GM23338 (cell line): Measurements from ENCODE around the gene PCDHA9. TPM values are rescaled to one million over a fixed set of nuclear protein-coding genes. Genes with fewer than 3 reads are reported as not detected.
"Not testable (repeated sequence)": the region's sequence is repeated elsewhere in the genome, so short reads cannot be mapped to it uniquely, and the experiment has no call there.

Experiments
- ATAC-seq: fragments of 200-7000 bp; cut with Tn5 transposase; 3 replicates; pipeline ENCODE4 v1.9.1; 2020
- DNase-seq: peaks from one replicate; pipeline ENCODE4 v3.0.0-alpha.2; 2015; ENCODE audit warnings: low spot score
- H2AFZ ChIP-seq: fragments of 200-600 bp; sonication (generic); 2 replicates; pipeline ENCODE4 v1.8.0; 2016; ENCODE audit warnings: antibody characterized with exemption, mild to moderate bottlenecking, moderate library complexity
- H3F3A ChIP-seq: fragments of 200-600 bp; sonication (generic); replicated peaks from 2 replicates; pipeline ENCODE4 v1.8.0; 2017; ENCODE audit warnings: antibody characterized with exemption, mixed run types, low read depth
- H3K27ac ChIP-seq: fragments of 200-600 bp; sonication (generic); 2 replicates; pipeline ENCODE4 v1.6.1; 2016; ENCODE audit warnings: low read depth
- H3K27me3 ChIP-seq: fragments of 200-600 bp; sonication (generic); 2 replicates; pipeline ENCODE4 v1.8.0; 2016; ENCODE audit warnings: mild to moderate bottlenecking, mixed run types, moderate library complexity; ENCODE audit not compliant: insufficient read depth
- H3K36me3 ChIP-seq: fragments of 200-600 bp; sonication (generic); 2 replicates; pipeline ENCODE4 v1.8.0; 2016; ENCODE audit warnings: mild to moderate bottlenecking; ENCODE audit not compliant: insufficient read depth
- H3K4me1 ChIP-seq: fragments of 200-600 bp; sonication (generic); 2 replicates; pipeline ENCODE4 v1.8.0; 2016; ENCODE audit warnings: mild to moderate bottlenecking, moderate library complexity; ENCODE audit not compliant: insufficient read depth
- H3K4me2 ChIP-seq: fragments of 200-600 bp; sonication (generic); 2 replicates; pipeline ENCODE4 v1.7.1; 2017; ENCODE audit warnings: mixed run types
- H3K4me3 ChIP-seq: fragments of 200-600 bp; sonication (generic); 2 replicates; pipeline ENCODE4 v1.6.1; 2016; ENCODE audit warnings: mixed run types
- H3K79me2 ChIP-seq: fragments of 200-600 bp; sonication (generic); replicated peaks from 2 replicates; pipeline ENCODE4 v1.8.0; 2017; ENCODE audit warnings: mild to moderate bottlenecking; ENCODE audit not compliant: insufficient read depth
- H3K9me2 ChIP-seq: fragments of 200-600 bp; sonication (generic); 2 replicates; pipeline ENCODE4 v1.8.0; 2017; ENCODE audit not compliant: insufficient read depth
- H4K20me1 ChIP-seq: fragments of 200-600 bp; sonication (generic); replicated peaks from 2 replicates; pipeline ENCODE4 v1.8.0; 2017; ENCODE audit warnings: mild to moderate bottlenecking; ENCODE audit not compliant: insufficient read depth
- H3K27ac Mint-ChIP-seq: 2 replicates; pipeline ENCODE4 v1.8.0; 2020; ENCODE audit warnings: inconsistent platforms, mild to moderate bottlenecking, moderate library complexity, mixed read lengths
- H3K27me3 Mint-ChIP-seq: 3 replicates; pipeline ENCODE4 v1.8.0; 2022; ENCODE audit warnings: low read depth, mild to moderate bottlenecking, moderate library complexity, mixed read lengths, inconsistent platforms; ENCODE audit not compliant: insufficient read depth, poor library complexity
- H3K36me3 Mint-ChIP-seq: 3 replicates; pipeline ENCODE4 v1.8.0; 2021; ENCODE audit warnings: low read depth, mild to moderate bottlenecking, inconsistent platforms, moderate library complexity, mixed read lengths
- H3K4me1 Mint-ChIP-seq: 3 replicates; pipeline ENCODE4 v1.8.0; 2020; ENCODE audit warnings: mild to moderate bottlenecking, inconsistent platforms, mixed read lengths
- H3K4me3 Mint-ChIP-seq: 3 replicates; pipeline ENCODE4 v1.8.0; 2021; ENCODE audit warnings: moderate library complexity, mild to moderate bottlenecking, inconsistent platforms, mixed read lengths
- H3K9me3 Mint-ChIP-seq: 3 replicates; pipeline ENCODE4 v1.8.0; 2020; ENCODE audit warnings: moderate library complexity, mild to moderate bottlenecking, inconsistent platforms, mixed read lengths
- CREB1 ChIP-seq: fragments of 250-450 bp; sonication (Bioruptor Pico); IDR thresholded peaks from 2 replicates; pipeline ENCODE4 v1.5.0; 2020; ENCODE audit warnings: low read depth, mild to moderate bottlenecking, moderate library complexity
- CTCF ChIP-seq, 2 experiments: fragments of 200-600 bp in 1 of 2; sonication (generic) in 1 of 2; conservative IDR thresholded peaks; 2 replicates each; pipeline versions ENCODE4 v1.5.1 to v1.6.1; 2016 to 2017; ENCODE audit warnings: antibody characterized with exemption in 2 of 2, low read depth in 2 of 2, mild to moderate bottlenecking in 2 of 2, moderate library complexity in 1 of 2
- ETS1 ChIP-seq: IDR thresholded peaks from 2 replicates; pipeline ENCODE4 v1.6.1; 2016; ENCODE audit warnings: antibody characterized with exemption
- POLR2AphosphoS5 ChIP-seq: IDR thresholded peaks from 2 replicates; pipeline ENCODE4 v1.6.1; 2016; ENCODE audit warnings: antibody characterized with exemption, low read depth
- REST ChIP-seq: IDR thresholded peaks from one replicate; pipeline ENCODE4 v1.6.1; 2018; ENCODE audit warnings: antibody characterized with exemption; ENCODE audit not compliant: unreplicated experiment
- ZNF114 ChIP-seq: fragments of 250-450 bp; sonication (Bioruptor Pico); IDR thresholded peaks from 2 replicates; pipeline ENCODE4 v1.5.0; 2020; ENCODE audit warnings: mild to moderate bottlenecking, moderate library complexity
- polyA plus RNA-seq: library from polyadenylated mRNA; unstranded; fragments of >200 nt; fragmentation: Nextera tagmentation; extraction: Ambion mirVana; gene quantifications from 2 replicates; pipeline ENCODE4 v1.2.1, GENCODE V29; 2016
- total RNA-seq: library from RNA; depleted of rRNA; stranded (reverse); fragments of >200 nt; shearing (Covaris generic); gene quantifications from 2 replicates; pipeline ENCODE4 v1.2.3, GENCODE V29; 2014

The PCDHA9 gene
- total and polyA plus RNA-seq, 2 experiments from 2014 or later = 1.6 to 3.3 TPM

DNA sequence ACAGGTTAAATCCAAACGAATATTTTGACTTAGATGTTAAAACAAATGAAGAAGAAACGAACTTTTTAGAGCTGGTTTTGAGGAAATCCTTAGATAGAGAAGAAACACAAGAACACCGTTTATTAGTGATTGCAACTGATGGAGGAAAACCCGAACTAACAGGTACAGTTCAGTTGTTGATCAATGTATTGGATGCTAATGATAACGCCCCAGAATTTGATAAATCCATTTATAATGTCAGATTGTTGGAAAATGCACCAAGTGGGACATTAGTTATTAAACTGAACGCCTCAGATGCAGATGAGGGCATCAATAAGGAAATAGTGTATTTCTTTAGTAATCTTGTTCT lies 25.9 kb upstream of the PCDHA9 start:
- TF ChIP-seq CREB1 (CRISPR knock-in tag) (no peak), ETS1 (no peak), CTCF (conservative IDR thresholded peaks at IDR 0.05; ENCODE audit: low read depth in 2 of 2) (no peak; a peak in 1 of 4 replicates)
- Histone ChIP-seq H3F3A (no peaks in the 10 kb centered on the region), H3K4me1 (no peaks in the 10 kb centered on the region), H3K79me2 (no peaks in the 10 kb centered on the region), H3K4me2 (no peak overlapping the region), H4K20me1 (no peaks in the 10 kb centered on the region), H3K27me3 (no peaks in the 10 kb centered on the region), H3K9me2 (no peaks in the 10 kb centered on the region), H3K36me3 (no peaks in the 10 kb centered on the region), H3K4me3 (no peak overlapping the region), H2AFZ (no peak overlapping the region), H3K27ac (no peak overlapping the region)
- H3K9me3 Mint-ChIP-seq = peaks cover 3% of the 10 kb centered on the region; the same call in 1 of the 3 replicates
- H3K4me3 Mint-ChIP-seq = no peak overlapping the region; the same call in 2 of the 3 replicates
- peaks cover 11% of the 10 kb centered on the region for H3K36me3 Mint-ChIP-seq
- no peaks in the 10 kb centered on the region for H3K27me3 Mint-ChIP-seq
- no peaks in the 10 kb centered on the region; the same call in 2 of the 3 replicates for H3K4me1 Mint-ChIP-seq
- no peak overlapping the region for H3K27ac Mint-ChIP-seq
- ATAC-seq (no peak), DNase-seq (no peak)

DNA sequence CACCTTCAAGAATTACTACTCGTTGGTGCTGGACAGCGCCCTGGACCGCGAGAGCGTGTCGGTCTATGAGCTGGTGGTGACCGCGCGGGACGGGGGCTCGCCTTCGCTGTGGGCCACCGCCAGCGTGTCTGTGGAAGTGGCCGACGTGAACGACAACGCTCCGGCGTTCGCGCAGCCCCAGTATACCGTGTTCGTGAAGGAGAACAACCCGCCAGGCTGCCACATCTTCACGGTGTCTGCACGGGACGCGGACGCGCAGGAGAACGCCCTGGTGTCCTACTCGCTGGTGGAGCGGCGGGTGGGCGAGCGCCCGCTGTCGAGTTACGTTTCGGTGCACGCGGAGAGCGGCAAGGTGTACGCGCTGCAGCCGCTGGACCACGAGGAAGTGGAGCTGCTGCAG lies 25.2 kb upstream of the PCDHA9 start:
- H3K4me3 ChIP-seq, H3K27ac ChIP-seq, H3K9me2 ChIP-seq, H3K27ac Mint-ChIP-seq, H3K36me3 ChIP-seq, H2AFZ ChIP-seq, H3K9me3 Mint-ChIP-seq, H4K20me1 ChIP-seq, H3K4me3 Mint-ChIP-seq, DNase-seq, ATAC-seq, H3K27me3 ChIP-seq, H3K4me1 ChIP-seq, H3K4me1 Mint-ChIP-seq, H3F3A ChIP-seq, H3K27me3 Mint-ChIP-seq, H3K4me2 ChIP-seq, H3K79me2 ChIP-seq: not testable (repeated sequence)
- H3K36me3 Mint-ChIP-seq = peaks cover 11% of the 10 kb centered on the region

GRCh38 chr5:140823475-140823874 lies 24.7 kb upstream of the PCDHA9 start:
- H3K4me1 Mint-ChIP-seq = no peaks in the 10 kb centered on the region; the same call in 2 of the 3 replicates
- H3K9me2 ChIP-seq = no peaks in the 10 kb centered on the region
- no peak overlapping the region for H3K27ac ChIP-seq
- no peak for DNase-seq
- H3K27me3 ChIP-seq = no peaks in the 10 kb centered on the region
- H3K79me2 ChIP-seq = no peaks in the 10 kb centered on the region
- no peak overlapping the region for H3K27ac Mint-ChIP-seq
- H2AFZ ChIP-seq = no peak overlapping the region
- H3K9me3 Mint-ChIP-seq = peaks cover 5% of the 10 kb centered on the region
- no peak overlapping the region for H3K4me3 Mint-ChIP-seq
- peaks cover 14% of the 10 kb centered on the region for H3K36me3 Mint-ChIP-seq
- no peaks in the 10 kb centered on the region for H3K36me3 ChIP-seq
- no peaks in the 10 kb centered on the region for H3K27me3 Mint-ChIP-seq
- no peaks in the 10 kb centered on the region for H4K20me1 ChIP-seq
- no peaks in the 10 kb centered on the region for H3K4me1 ChIP-seq
- no peak overlapping the region for H3K4me2 ChIP-seq
- ATAC-seq = no peak
- H3F3A ChIP-seq = no peaks in the 10 kb centered on the region
- H3K4me3 ChIP-seq = no peak overlapping the region
- TF ChIP-seq ETS1 (no peak), POLR2AphosphoS5 (no peak), CTCF (conservative IDR thresholded peaks at IDR 0.05; ENCODE audit: low read depth in 2 of 2) (no peak), REST (no peak), ZNF114 (CRISPR knock-in tag) (no peak)
